Pericardium fibroblast (primary cell): ENCODE results near the gene TRIM48. TPM values are rescaled to one million over a fixed set of nuclear protein-coding genes. Genes with fewer than 3 reads are reported as not detected.

Experiments
- total RNA-seq: library from RNA; depleted of rRNA; stranded (reverse); fragments of >200 nt; gene quantifications from 2 replicates; pipeline ENCODE4 v1.2.3, GENCODE V29; 2015

The TRIM48 gene
- not detected in 2 replicates for total RNA-seq

GRCh38 chr11:55261855-55262254 lies at the start of gene TRIM48:
Gene TRIM48 (plus strand): TSS chr11:55262155. CDS start chr11:55262268, 113 bp downstream.

Other genes starting within 250 kb of the TRIM48 start
- not detected in 2 replicates for gene OR4A16, start 81.0 kb downstream of the TRIM48 start, total RNA-seq
- not detected in 2 replicates for gene OR4A15, start 105.8 kb downstream of the TRIM48 start, total RNA-seq